ENCODE data around the gene PDCL2.

The PDCL2 gene

DNA sequence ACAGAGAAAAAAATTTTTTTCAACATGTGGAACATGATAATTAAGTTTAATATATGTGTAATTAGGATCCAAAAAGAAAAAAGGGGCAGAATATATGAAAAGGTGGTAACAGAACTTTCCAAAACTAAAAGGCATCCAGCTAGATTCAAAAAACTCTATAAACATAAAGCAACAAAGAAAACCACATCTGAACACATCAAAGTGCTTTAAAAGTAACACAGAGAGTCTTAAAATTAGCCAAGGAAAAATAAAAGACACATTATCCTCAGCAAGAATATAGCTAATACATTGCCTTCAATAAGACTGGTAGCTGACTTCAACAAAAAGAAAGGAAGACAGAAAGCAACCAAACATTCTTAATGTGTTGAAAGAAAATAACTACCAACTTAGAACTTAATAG, 53.5 kb downstream of the PDCL2 start:
- no peak for DNase-seq (ENCODE audit: low spot score)

- DNase-seq (ENCODE audit: low spot score), result no peak
Observed at GRCh38 chr4:55534306-55534705, 57.7 kb downstream of the PDCL2 start.

- DNase-seq (ENCODE audit: low spot score), result no peak
Observed at GRCh38 chr4:55530691-55531090, 61.4 kb downstream of the PDCL2 start.

DNA sequence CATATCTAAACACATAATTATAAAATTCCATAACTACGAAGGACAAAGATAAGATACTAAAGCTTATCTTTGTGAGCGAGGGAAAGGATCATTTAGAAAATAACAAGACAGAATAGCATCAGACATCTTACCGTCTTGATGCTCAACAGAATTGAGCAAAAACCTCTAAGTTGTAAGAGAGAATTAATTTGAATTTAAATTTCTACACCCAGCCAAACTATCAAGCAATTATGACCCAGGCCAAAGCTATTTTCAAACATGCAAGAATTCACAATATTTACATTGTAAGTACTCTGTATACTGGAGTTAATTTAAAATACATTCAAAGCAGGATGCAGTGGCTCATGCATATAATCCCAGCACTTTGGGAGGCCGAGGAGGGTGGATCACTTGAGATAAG, 61.9 kb downstream of the PDCL2 start:
- DNase-seq (ENCODE audit: low spot score), result no peak

GRCh38 chr4:55528491-55528890, 63.6 kb downstream of the PDCL2 start:
- no peak for DNase-seq (ENCODE audit: low spot score)

GRCh38 chr4:55524844-55525571, 67.0 kb downstream of the PDCL2 start:
- no peak for DNase-seq (ENCODE audit: low spot score)

DNA sequence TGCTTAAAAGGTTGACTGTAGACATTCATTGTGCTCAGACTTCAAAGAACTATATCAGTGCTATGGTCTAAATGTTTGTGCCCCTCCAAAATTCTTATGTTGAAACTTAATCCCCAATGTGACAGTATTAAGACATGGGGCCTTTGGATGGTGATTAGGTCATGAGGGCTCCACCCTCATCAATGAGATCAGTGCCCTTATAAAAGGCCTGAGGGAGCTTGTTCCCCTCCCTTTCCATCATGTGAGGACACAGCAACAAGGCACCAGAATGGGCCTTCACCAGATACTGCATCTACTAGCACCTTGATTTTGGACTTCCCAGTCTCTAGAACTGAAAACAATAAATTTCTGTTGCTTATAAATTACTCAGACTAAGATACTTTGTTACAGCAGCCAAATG, 73.6 kb downstream of the PDCL2 start:
- DNase-seq (ENCODE audit: low spot score), result no peak

GRCh38 chr4:55517526-55518229, 74.4 kb downstream of the PDCL2 start:
- DNase-seq (ENCODE audit: low spot score), result no peak

- DNase-seq (ENCODE audit: low spot score), result no peak
Observed at GRCh38 chr4:55512922-55513571, 79.0 kb downstream of the PDCL2 start.

DNA sequence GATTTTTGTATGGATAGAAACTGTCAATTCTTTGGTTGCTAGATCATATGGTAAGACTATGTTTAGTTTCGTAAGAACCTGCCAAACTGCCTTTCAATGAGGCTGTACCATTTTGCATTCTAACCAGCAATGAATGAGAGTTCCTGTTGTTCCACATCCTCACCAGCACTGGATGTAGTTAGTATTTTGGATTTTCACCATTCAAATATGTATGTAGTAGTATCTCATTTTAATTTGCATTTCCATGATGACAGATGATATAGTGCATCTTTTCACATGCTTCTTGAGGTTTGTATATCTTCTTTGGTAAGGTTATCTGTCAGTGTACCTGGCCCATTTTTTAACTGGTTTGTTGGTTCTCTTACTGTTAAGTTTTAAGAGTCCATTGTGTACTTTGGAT, 80.0 kb downstream of the PDCL2 start:
- DNase-seq (ENCODE audit: low spot score), result no peak

DNA sequence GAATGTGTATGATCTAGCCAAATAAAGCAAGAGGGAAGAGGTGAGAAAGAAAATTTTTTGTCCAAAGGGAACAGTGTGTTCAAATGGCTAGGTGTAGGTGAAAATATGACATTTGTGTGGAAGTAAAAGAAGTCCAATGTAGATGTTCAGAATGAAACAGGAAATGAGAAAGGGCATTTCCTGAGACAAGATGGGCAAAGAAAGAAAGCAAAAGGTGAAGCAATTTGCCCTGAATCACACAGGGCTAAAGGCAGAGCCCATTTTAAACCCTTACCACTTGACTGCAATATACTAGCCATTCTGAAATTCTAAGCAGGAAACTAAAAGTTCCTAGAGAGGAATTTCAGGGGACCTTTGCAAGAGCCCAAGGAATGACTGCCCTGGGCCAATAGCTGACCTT, 81.4 kb downstream of the PDCL2 start:
- DNase-seq (ENCODE audit: low spot score), result no peak

DNA sequence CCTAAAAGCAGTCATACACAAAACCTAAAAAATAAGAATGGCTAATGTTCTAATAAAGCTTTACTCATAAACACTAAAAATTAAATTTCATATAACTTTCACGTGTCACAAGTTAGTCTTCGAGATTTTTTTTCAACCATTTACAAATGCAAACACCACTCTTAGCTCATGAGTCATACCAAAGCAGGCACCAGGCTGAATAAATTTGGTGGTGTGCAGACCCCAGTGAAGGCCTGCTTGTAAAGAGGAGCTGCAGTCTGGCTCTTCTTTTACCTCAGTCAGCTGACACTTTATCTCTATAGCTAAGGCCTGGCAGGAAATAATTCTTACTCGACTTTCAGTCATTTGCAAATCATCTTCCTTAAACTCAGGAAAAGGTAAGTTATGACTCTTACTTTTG, 82.8 kb downstream of the PDCL2 start:
- no peak for DNase-seq (ENCODE audit: low spot score)

DNA sequence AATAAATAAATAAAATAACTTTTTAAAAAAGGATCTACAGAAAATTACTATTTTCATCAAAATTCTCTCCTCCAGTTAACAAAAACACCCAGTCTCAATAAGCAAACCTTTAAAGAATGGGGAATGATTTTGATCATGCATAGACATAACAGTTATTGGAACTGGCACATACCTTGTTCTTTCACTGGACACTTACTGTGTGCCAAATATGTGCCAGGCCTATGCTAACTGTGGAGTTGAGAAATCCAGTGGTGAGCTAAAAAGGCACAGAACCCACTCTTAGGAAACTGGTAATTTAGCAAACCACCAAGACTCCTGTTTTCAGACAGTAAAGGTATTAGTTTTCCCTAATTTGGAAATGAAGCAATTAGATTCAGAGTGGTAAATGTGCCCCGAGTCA, 84.4 kb downstream of the PDCL2 start:
- no peak for DNase-seq (ENCODE audit: low spot score)
